Stimulated activated CD4-positive, alpha-beta T cell treated with anti-CD3 and anti-CD28 coated beads, Interleukin-1b, Interleukin-23, amount 100 ng/mL, for 24 hours (primary cell): ENCODE results near the gene RNF38.
"Not testable (repeated sequence)": the region's sequence is repeated elsewhere in the genome, so short reads cannot be mapped to it uniquely, and the experiment has no call there.

Experiments used
- DNase-seq, 4 experiments: peaks; one replicate each; pipeline ENCODE4 v3.0.0-alpha.2; 2020; ENCODE audit warnings: low read depth in 4 of 4, low spot score in 1 of 4

Gene RNF38

DNA sequence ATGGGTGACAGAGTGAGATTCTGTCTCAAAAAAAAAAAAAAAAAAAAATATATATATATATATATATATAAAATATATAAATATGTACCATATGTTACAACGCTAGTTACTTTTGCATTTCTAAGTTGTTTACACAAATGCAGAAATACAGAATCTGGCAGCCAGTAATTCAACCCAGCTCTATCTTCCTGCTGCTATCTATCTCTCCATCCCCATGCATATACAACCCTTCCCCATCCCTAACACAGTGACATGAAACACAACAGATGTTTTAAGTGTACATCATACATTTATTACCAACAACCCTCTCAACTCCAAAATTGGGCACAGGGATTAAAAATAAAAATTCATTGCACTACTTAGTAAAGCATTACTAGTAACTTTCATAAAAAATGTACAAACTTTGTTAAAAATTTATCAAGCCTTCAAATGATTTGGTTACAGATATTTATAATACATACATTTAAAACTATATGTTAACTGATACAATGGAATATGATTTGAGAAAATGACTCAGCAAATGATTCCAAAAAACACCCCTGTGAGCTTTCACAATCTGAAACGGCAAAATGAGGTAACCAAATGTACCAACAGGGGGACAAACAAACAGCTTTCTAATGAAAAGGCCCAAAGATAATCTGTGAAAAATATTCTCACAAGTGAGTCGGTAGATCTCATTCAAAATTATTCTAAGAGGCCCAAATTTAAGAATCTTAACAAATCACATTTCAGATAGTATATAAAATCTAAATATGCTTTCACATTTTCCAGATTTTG lies 63.8 kb downstream of the RNF38 start:
- no peak for DNase-seq

DNA sequence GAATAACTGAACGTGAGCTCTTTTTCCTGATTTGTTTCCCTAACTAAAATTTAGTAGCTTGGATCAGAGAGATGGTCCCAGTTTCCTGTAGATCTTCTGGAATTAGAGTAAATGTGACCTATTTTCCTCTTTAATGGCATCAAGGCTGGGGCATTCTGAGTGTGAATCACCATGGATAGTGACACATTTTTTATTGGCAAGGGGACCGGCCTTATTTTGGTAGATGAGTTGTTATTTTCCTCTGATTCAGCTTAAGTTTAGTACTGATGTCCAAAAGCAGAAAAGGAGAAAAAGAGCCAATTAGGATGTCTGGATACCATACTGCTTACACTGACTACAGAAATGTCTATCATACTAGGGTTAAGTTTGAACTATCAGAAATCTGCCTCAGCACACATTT lies 68.1 kb downstream of the RNF38 start:
- DNase-seq = no peak

GRCh38 chr9:36328798-36329411 lies 71.2 kb downstream of the RNF38 start:
- DNase-seq = peak in 3 of 4 experiments; percentile 8 to 29 (median 15)

GRCh38 chr9:36325081-36325828 lies 74.8 kb downstream of the RNF38 start:
- DNase-seq = no peak

GRCh38 chr9:36323926-36324325 lies 76.1 kb downstream of the RNF38 start:
- no peak for DNase-seq

DNA sequence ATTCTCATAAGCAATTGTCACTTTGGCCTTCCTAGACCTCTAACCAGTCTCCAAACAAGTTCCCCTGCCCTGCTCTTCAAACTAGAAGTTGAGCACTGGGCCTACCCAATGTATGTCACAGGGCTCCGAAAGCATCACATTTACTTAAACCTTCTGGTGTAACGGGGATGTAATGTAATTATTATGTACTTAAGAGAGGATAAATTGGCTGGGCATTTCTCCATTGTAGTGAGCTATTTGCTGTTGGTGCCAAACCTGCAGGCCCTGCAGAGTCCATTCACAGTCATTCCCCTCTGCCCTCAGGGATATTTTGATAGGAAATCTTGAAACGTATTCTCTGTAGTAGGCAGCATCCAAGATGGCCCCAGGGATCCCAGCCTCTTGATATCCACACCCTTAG lies 77.6 kb downstream of the RNF38 start:
- no peak for DNase-seq

GRCh38 chr9:36321903-36322302 lies 78.2 kb downstream of the RNF38 start:
- not testable (repeated sequence) for DNase-seq

DNA sequence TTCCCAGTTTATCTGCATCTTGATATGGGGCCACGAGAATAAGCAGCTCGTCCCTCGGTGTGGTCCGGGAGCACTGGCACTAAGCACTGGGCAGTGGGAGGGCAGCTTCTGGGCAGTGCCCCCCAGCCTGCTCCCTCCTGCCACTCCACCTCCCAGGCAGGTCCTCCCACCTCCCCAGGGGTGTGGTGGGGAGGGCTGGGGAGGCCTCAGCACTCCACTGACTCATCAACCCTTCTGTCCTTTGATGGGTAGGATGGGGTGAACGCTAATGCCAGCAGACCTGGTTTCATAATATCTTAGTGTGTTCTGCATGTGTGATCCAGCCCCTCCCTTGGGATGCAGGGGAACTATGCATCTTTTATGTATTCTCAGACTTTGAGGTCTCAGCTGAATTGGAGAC lies 79.6 kb downstream of the RNF38 start:
- DNase-seq = no peak

- no peak for DNase-seq
These were observed 80.3 kb downstream of the RNF38 start for GRCh38 chr9:36319806-36320205.

DNA sequence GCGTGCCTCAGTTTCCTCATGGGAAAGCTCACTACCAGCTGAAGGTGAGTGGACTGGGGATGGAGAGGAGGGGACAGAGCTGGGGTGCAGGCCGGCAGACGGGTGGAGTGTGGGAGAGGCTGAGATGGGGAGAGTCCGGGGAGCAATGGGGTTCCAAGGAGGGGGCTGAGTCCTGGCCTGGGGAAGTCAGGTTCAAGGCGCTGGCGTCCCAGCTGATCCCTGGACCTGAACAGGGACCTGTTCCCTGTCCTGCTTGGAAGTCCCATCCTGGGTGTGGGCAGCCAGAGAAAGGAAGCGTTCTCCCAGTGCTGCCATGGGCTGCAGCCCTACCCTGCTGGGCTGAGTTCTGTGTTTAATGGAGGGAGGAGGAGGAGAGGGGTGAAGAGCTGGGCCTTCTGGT lies 80.9 kb downstream of the RNF38 start:
- no peak for DNase-seq

DNA sequence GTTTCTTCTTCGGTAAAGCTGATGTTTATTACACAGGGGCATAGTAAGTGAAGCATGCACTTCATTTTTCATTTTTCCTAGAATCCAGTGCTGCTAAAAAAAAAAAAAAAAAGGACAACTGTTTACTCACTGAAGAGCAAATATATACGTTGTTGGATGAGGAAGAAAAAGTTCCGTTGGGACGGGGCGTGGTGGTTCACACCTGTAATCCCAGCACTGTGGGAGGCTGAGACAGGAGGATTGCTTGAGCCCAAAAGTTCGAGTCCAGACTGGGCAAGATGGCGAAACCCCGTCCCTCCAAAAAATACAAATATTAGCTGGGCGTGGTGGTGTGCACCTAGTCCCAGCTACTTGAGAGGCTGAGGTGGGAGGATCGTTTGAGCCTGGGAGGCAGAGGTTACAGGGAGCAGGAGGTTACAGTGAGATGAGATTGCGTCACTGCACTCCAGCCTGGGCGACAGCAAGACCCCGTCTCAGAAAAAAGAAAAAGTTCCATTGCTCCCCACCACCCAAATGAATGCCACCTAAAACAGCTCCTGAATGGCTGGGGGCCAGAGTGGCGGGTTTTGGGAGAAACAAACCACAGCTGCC lies 81.8 kb downstream of the RNF38 start:
- no peak for DNase-seq

DNA sequence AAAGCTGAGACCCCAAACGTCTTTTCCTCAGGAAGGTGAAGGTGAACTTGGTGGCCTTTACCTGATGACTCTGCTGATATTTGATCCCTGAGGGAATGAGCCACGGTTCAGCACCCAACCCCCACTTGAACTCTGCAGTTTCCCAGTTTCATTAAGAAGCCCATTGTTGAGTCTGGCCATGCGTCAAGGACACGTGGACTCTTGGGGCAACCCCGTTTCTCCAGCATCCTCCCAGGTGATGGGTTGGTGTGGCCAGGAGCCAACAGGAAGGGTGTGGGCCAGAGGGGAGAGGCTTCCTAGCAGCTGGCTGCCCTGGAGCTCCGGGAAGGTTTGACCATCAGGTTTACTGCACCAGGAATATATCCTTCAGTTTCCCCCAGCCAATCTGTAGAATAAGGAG lies 82.3 kb downstream of the RNF38 start:
- DNase-seq = no peak

DNA sequence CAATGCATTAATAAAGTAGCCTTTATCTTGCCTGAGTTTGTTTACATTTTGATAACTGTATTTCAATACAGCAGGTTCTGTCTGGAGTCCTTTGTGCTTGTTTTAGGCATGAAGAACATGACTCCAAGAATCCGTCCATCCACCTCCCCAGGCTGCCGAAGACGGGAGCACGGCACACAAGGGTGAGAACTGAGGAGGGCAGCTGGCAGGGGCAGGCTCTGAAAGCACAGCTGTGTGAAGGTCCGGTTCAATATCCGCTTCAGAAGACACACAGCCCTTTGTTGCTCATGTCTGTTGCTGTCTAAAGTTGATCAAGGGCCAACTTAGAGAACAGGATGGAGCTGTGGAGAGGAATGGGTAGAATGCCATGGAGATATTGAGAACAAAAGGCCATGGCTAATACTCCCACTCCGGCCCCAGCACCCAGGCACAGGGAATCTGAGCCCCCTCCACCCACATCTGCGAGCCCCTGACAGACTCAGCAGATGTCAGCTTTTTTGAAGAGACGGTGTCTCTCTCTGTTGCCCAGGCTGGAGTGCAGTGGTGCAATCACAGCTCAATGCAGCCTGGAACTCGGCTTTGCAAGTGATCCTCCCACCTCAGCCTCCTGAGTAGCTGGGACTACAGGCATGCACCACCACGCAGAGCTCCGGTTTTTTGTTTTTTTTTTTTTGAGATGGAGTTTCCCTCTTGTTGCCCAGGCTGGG lies 83.3 kb downstream of the RNF38 start:
- no peak for DNase-seq

DNA sequence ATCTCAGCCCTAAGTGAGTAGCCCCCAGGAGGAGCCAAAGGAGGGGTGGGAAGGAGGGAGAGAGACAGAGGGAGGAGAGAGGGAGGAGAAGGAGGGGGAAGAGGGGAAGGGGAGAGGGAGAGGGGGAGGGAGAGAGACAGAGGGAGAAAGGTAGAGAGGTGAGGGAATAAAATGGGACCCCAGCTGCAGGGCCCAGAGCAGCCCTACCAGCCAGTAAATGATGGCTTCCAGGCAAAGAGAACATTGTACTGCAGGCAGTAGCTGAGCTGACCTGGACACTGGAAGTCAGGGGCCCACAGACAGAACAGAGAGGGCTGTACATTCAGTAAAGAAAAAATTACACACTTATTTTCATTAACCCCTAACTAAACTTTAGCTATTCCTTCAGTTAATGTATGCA lies 84.0 kb downstream of the RNF38 start:
- no peak for DNase-seq

GRCh38 chr9:36315283-36315682 lies 84.8 kb downstream of the RNF38 start:
- DNase-seq = no peak

DNA sequence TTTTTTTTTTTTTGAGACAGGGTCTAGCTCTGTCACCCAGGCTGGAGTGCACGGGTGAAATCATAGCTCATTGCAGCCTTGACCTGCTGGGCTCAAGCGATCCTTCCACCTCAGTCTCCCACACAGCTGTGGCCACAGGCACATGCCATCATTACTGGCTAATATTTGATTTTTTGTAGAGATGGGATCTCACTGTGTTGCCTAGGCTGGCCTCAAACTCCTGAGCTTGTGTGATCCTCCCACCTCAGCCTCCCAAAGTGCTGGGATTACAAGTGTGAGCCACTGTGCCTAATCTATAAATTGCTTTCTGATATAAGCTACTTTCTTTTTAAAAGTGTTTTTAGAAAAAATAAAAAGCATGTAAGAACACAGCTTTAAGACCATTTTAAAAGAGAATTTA lies 85.3 kb downstream of the RNF38 start:
- no peak for DNase-seq

- no peak for DNase-seq
These were observed 93.4 kb downstream of the RNF38 start for GRCh38 chr9:36306471-36307306.

- DNase-seq = not testable (repeated sequence)
These were observed 95.7 kb downstream of the RNF38 start for GRCh38 chr9:36304366-36304765.

GRCh38 chr9:36301227-36301626 lies 98.8 kb downstream of the RNF38 start:
- no peak for DNase-seq

DNA sequence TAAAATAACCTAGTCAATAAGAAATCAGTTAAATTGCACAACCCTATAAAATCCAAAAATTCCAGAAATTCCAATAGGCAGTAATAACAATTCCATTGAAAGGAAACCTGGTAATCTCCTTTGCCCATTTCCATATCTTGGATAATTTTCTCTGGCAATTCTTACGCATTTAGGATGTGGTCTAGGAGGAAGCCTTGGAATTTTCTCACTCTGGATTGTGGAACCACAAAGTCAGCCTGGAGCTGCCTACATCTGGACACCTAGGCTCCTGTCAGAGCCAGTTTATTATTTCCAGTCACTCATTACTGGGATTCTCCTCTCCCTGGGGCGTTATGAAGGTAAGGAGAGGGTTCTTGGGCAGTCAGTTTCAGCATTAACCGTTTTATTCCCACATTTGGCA lies 101.5 kb downstream of the RNF38 start:
- no peak for DNase-seq
